ENCODE results near the gene ZNRF2. TPM values are rescaled to one million over a fixed set of nuclear protein-coding genes. Genes with fewer than 3 reads are reported as not detected.

The ZNRF2 gene
- total and polyA plus RNA-seq, 10 of the 15 experiments (the other 5 are each of a cell fraction or from before 2014, with no cell fraction given), result 1.2 to 20.4 (median 9.5) TPM

GRCh38 chr7:30313348-30313747 lies 29.0 kb downstream of the ZNRF2 start:
- ChIA-PET POLR2A (interaction anchor here (0.5 to 2.0 kb wide), 4 partner anchors 9 to 1961 kb away, joined by 3 to 9 read pairs (median 4); no protein-coding TSS in a partner anchor), CTCF (interaction anchor here (0.6 to 1.9 kb wide), 9 partner anchors 9 to 252 kb away, joined by 3 to 5 read pairs (median 4); no protein-coding TSS in a partner anchor)

GRCh38 chr7:30313793-30314192 lies 29.4 kb downstream of the ZNRF2 start:
- ChIA-PET CTCF (interaction anchor here (0.6 to 1.9 kb wide), 8 partner anchors 9 to 252 kb away, joined by 3 to 5 read pairs (median 4); no protein-coding TSS in a partner anchor), RAD21 (ENCODE audit: unreplicated experiment) (interaction anchor here (1.3 to 2.3 kb wide), 2 partner anchors 9 to 16 kb away, joined by 3 to 10 read pairs; no protein-coding TSS in a partner anchor), POLR2A (interaction anchor here (0.5 to 1.1 kb wide), 3 partner anchors 34 to 1960 kb away, joined by 3 to 4 read pairs (median 4); no protein-coding TSS in a partner anchor), SMC1A (ENCODE audit: uncharacterized antibody, unreplicated experiment) (interaction anchor here (1.1 to 4.6 kb wide), 6 partner anchors 8 to 38 kb away, joined by 3 to 30 read pairs (median 6); no protein-coding TSS in a partner anchor)
- H3K27me3 ChIP-seq (replicated peaks in 1 of 2; ENCODE audit: control insufficient read depth in 2 of 2, insufficient read depth in 2 of 2, low read length in 1 of 2), result no peaks in the 10 kb centered on the region
- no TSS peak for BruUV-seq (replicated peaks)
- no peak for DNase-seq (ENCODE audit: low read depth, low spot score)
- H3K4me2 ChIP-seq (ENCODE audit: control insufficient read depth, insufficient read depth), result no peak overlapping the region
- H3K27ac ChIP-seq (ENCODE audit: control insufficient read depth, insufficient read depth), result no peak overlapping the region
- H2AFZ ChIP-seq (ENCODE audit: control insufficient read depth, low read depth, low read length), result no peak overlapping the region
- 94% methylated on average over 5 of the region's 5 CpGs for WGBS (ENCODE audit: insufficient coverage, insufficient replicate concordance, low lambda C conversion rate, missing lambda C conversion rate)
- in situ Hi-C loops (cut with MboI), result no loop called here
- no peak overlapping the region for H3K4me3 ChIP-seq
- no peaks in the 10 kb centered on the region for H4K20me1 ChIP-seq (ENCODE audit: control insufficient read depth, insufficient read depth)
- no peak overlapping the region for H3K9ac ChIP-seq (ENCODE audit: control insufficient read depth, insufficient read depth, low read length)
- H3K4me1 ChIP-seq (ENCODE audit: control insufficient read depth, insufficient read depth, low read length), result peaks cover 19% of the 10 kb centered on the region
- intact Hi-C loops (cut with micrococcal nuclease; ENCODE audit: unreplicated experiment), result no loop called here
- peaks cover 23% of the 10 kb centered on the region for H3K79me2 ChIP-seq (ENCODE audit: control insufficient read depth, insufficient read depth, low read length)
- no peak for ATAC-seq
- no peak for FAIRE-seq
- no peaks in the 10 kb centered on the region for H3K36me3 ChIP-seq (ENCODE audit: control insufficient read depth in 2 of 2, insufficient read depth in 2 of 2, low read length in 1 of 2)
- H3K9me3 ChIP-seq (replicated peaks; ENCODE audit: control insufficient read depth, insufficient read depth, low read length), result no peaks in the 10 kb centered on the region
- no peak for TF ChIP-seq NR2C1 (IDR thresholded peaks at IDR 0.05)
- no peak for TF ChIP-seq RAD21 (IDR thresholded peaks at IDR 0.05; ENCODE audit: insufficient read depth, low read depth, low read length)
- no peak for TF ChIP-seq E2F8 (IDR thresholded peaks at IDR 0.05; ENCODE audit: low read depth, partially characterized antibody)
- no peak for TF ChIP-seq CHD2 (IDR thresholded peaks at IDR 0.05; ENCODE audit: borderline replicate concordance, low read depth, low read length)
- no peak for TF ChIP-seq ZBTB11 (CRISPR knock-in tag; IDR thresholded peaks at IDR 0.05)
- TF ChIP-seq SRF (IDR thresholded peaks at IDR 0.05; ENCODE audit: low read depth in 2 of 2, low read length in 2 of 2), result no peak

More at GRCh38 chr7:30313348-30313747, 29.0 kb downstream of the ZNRF2 start:
- no peak overlapping the region for H2AFZ ChIP-seq (ENCODE audit: control insufficient read depth, low read depth, low read length)
- H3K4me1 ChIP-seq (ENCODE audit: control insufficient read depth, insufficient read depth, low read length), result peaks cover 23% of the 10 kb centered on the region
- WGBS (ENCODE audit: insufficient coverage, insufficient replicate concordance, low lambda C conversion rate, missing lambda C conversion rate), result 47% methylated on average over 3 of the region's 3 CpGs
- no peak overlapping the region for H3K9ac ChIP-seq (ENCODE audit: control insufficient read depth, insufficient read depth, low read length)
- no peaks in the 10 kb centered on the region for H3K36me3 ChIP-seq (ENCODE audit: control insufficient read depth in 2 of 2, insufficient read depth in 2 of 2, low read length in 1 of 2)
- no peaks in the 10 kb centered on the region for H3K27me3 ChIP-seq (replicated peaks in 1 of 2; ENCODE audit: control insufficient read depth in 2 of 2, insufficient read depth in 2 of 2, low read length in 1 of 2)
- FAIRE-seq (no peak), DNase-seq (ENCODE audit: low read depth, low spot score) (no peak), ATAC-seq (no peak)
- no peak for TF ChIP-seq STAT1 (conservative IDR thresholded peaks at IDR 0.05)
- TF ChIP-seq PAX8 (IDR thresholded peaks at IDR 0.05), result no peak
- no peak for TF ChIP-seq NRF1 (conservative IDR thresholded peaks at IDR 0.05; ENCODE audit: low read depth, low read length)
- TF ChIP-seq POU2F2 (IDR thresholded peaks at IDR 0.05; ENCODE audit: borderline replicate concordance, low read depth, low read length), result no peak
- TF ChIP-seq ATF7 (IDR thresholded peaks at IDR 0.05; ENCODE audit: low read depth), result no peak
- no peak for TF ChIP-seq ZNF207 (IDR thresholded peaks at IDR 0.05; ENCODE audit: borderline replicate concordance)
- no peak for TF ChIP-seq SMARCA5 (IDR thresholded peaks at IDR 0.05)
- H3K79me2 ChIP-seq (ENCODE audit: control insufficient read depth, insufficient read depth, low read length), result peaks cover 25% of the 10 kb centered on the region
- intact Hi-C loops (cut with micrococcal nuclease; ENCODE audit: unreplicated experiment) (no loop called here), in situ Hi-C loops (cut with MboI) (no loop called here)
- H3K9me3 ChIP-seq (replicated peaks; ENCODE audit: control insufficient read depth, insufficient read depth, low read length), result no peaks in the 10 kb centered on the region; the same call in 2 of the 3 replicates
- H3K27ac ChIP-seq (ENCODE audit: control insufficient read depth, insufficient read depth), result no peak overlapping the region
- BruUV-seq (replicated peaks), result no TSS peak
- H3K4me2 ChIP-seq (ENCODE audit: control insufficient read depth, insufficient read depth), result no peak overlapping the region
- H3K4me3 ChIP-seq, result no peak overlapping the region
- no peaks in the 10 kb centered on the region for H4K20me1 ChIP-seq (ENCODE audit: control insufficient read depth, insufficient read depth)
- RAD21 ChIA-PET (ENCODE audit: unreplicated experiment), result interaction anchor here (1.3 to 2.3 kb wide), 3 partner anchors 9 to 37 kb away, joined by 3 to 10 read pairs (median 7); no protein-coding TSS in a partner anchor
- SMC1A ChIA-PET (ENCODE audit: uncharacterized antibody, unreplicated experiment), result interaction anchor here (1.1 to 4.6 kb wide), 8 partner anchors 9 to 39 kb away, joined by 3 to 30 read pairs (median 6); no protein-coding TSS in a partner anchor

Measured in GM12878 (cell line).